HEK293 (cell line): Measurements from ENCODE around the gene PRKCD.
A peak's percentile ranks its signal among the peaks of the same experiment; 100 is the strongest.

Source experiments
- CTCF ChIA-PET: fragments of 350-600 bp; formaldehyde crosslinking; extraction: SDS; loops from one replicate; lab custom pipeline; 2021; ENCODE audit warnings: antibody characterized with exemption; lab: Yijun Ruan, JAX
- POLR2A ChIA-PET: fragments of 300-600 bp; formaldehyde crosslinking; extraction: SDS; loops from one replicate; lab custom pipeline; 2020; ENCODE audit warnings: antibody characterized with exemption, inconsistent platforms; lab: Yijun Ruan, JAX
- H3K27ac ChIP-seq: fragments of 200-500 bp; sonication (Bioruptor generic); 2 replicates; pipeline ENCODE4 v1.5.1; 2014; ENCODE audit warnings: low read depth, low read length, control low read depth, inconsistent platforms; ENCODE audit errors: extremely low read depth
- H3K36me3 ChIP-seq, 2 experiments: fragments of 200-500 bp in 1 of 2; sonication (Bioruptor generic) in 1 of 2; 1 replicate in 1 of 2; 2 replicates in 1 of 2; pipeline ENCODE4 v1.5.1; 2014 to 2017; ENCODE audit warnings: inconsistent platforms in 2 of 2, low read length in 2 of 2; ENCODE audit not compliant: control insufficient read depth in 2 of 2, insufficient read depth in 1 of 2
- H3K4me1 ChIP-seq: fragments of 200-500 bp; sonication (Bioruptor generic); 2 replicates; pipeline ENCODE4 v1.5.1; 2014; ENCODE audit warnings: mild to moderate bottlenecking, low read length, inconsistent platforms; ENCODE audit not compliant: control insufficient read depth, insufficient read depth
- H3K4me3 ChIP-seq: 2 replicates; pipeline ENCODE4 v1.5.1; 2011; ENCODE audit warnings: low read depth, mild to moderate bottlenecking, control low read depth, low read length, moderate library complexity
- H3K9me3 ChIP-seq: fragments of 200-500 bp; sonication (Bioruptor generic); 2 replicates; pipeline ENCODE4 v1.5.1; 2014; ENCODE audit warnings: low read depth, low read length, inconsistent platforms; ENCODE audit not compliant: control insufficient read depth, insufficient read depth
- CTCF ChIP-seq: fragments of 450-650 bp; formaldehyde crosslinking; IDR thresholded peaks from 2 replicates; pipeline ENCODE4 v1.5.1; 2016; ENCODE audit warnings: missing biosample characterization, missing genetic modification characterization
- OSR2 ChIP-seq: fragments of 450-650 bp; formaldehyde crosslinking; IDR thresholded peaks from 2 replicates; pipeline ENCODE4 v1.5.1; 2016; ENCODE audit warnings: missing biosample characterization, missing genetic modification characterization
- ZFHX2 ChIP-seq: fragments of 450-650 bp; formaldehyde crosslinking; conservative IDR thresholded peaks from 2 replicates; pipeline ENCODE4 v1.5.1; 2016; ENCODE audit warnings: missing biosample characterization, missing genetic modification characterization
- ZNF148 ChIP-seq: fragments of 450-650 bp; formaldehyde crosslinking; IDR thresholded peaks from 2 replicates; pipeline ENCODE4 v1.5.0; 2017; ENCODE audit warnings: missing biosample characterization, missing genetic modification characterization, borderline replicate concordance
- ZNF202 ChIP-seq: fragments of 450-650 bp; formaldehyde crosslinking; IDR thresholded peaks from 2 replicates; pipeline ENCODE4 v1.5.1; 2016; ENCODE audit warnings: missing biosample characterization, missing genetic modification characterization, borderline replicate concordance
- ZNF449 ChIP-seq: fragments of 450-650 bp; formaldehyde crosslinking; IDR thresholded peaks from 2 replicates; pipeline ENCODE4 v1.5.1; 2017; ENCODE audit warnings: missing biosample characterization, mild to moderate bottlenecking, missing genetic modification characterization, moderate library complexity
- ZNF510 ChIP-seq: fragments of 450-650 bp; formaldehyde crosslinking; IDR thresholded peaks from 2 replicates; pipeline ENCODE4 v1.5.1; 2018; ENCODE audit warnings: mild to moderate bottlenecking, missing genetic modification characterization, missing biosample characterization; ENCODE audit not compliant: insufficient replicate concordance
- ZNF654 ChIP-seq: fragments of 450-650 bp; formaldehyde crosslinking; IDR thresholded peaks from 2 replicates; pipeline ENCODE4 v1.5.1; 2016; ENCODE audit warnings: low read depth, missing biosample characterization, missing genetic modification characterization
- ZNF660 ChIP-seq: fragments of 450-650 bp; IDR thresholded peaks from 2 replicates; pipeline ENCODE4 v1.5.1; 2018; ENCODE audit warnings: missing biosample characterization, mild to moderate bottlenecking, missing genetic modification characterization
- TF ChIP-seq, protein P1 (sequence below): fragments of 450-650 bp; formaldehyde crosslinking; IDR thresholded peaks from 2 replicates; pipeline ENCODE4 v1.5.1; 2017; ENCODE audit warnings: missing biosample characterization, missing genetic modification characterization

Gene PRKCD

DNA sequence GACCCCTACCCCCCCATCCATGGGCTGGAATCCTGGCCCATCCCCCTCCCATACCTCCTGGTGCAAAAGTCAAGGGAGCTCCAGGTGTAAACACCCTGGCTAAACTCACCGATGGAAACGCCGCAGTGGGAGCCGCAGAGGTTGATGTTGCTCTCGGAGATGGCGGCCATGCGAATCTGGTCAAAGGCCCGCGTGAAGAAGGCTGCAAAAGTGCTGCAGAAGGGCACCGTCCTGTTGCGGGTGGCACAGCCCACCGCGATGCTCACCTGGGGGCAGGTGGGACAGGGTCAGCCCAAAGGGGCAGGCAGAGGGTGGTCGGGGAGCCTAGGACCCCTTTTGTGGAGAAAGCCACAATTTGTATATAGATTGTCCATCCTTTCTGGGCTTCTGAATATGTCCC is 68.2 kb downstream of the PRKCD start:
- H3K4me1 ChIP-seq, result no peaks in the 10 kb centered on the region
- ChIA-PET POLR2A (no interaction called here), CTCF (no interaction called here)
- H3K36me3 ChIP-seq, result peaks cover 0 to 100% of the 10 kb centered on the region in 2 experiments; a peak in 2 of 3 replicates
- no peaks in the 10 kb centered on the region for H3K9me3 ChIP-seq
- TF ChIP-seq ZNF510 (tag by site-specific recombination) (no peak), ZFHX2 (tag by site-specific recombination) (no peak), ZNF654 (tag by site-specific recombination) (no peak), ZNF660 (tag by site-specific recombination) (no peak), ZNF202 (tag by site-specific recombination) (no peak)
- TF ChIP-seq, protein P1, sequence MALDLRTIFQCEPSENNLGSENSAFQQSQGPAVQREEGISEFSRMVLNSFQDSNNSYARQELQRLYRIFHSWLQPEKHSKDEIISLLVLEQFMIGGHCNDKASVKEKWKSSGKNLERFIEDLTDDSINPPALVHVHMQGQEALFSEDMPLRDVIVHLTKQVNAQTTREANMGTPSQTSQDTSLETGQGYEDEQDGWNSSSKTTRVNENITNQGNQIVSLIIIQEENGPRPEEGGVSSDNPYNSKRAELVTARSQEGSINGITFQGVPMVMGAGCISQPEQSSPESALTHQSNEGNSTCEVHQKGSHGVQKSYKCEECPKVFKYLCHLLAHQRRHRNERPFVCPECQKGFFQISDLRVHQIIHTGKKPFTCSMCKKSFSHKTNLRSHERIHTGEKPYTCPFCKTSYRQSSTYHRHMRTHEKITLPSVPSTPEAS (tag by site-specific recombination), result no peak
- no peak overlapping the region for H3K27ac ChIP-seq
- H3K4me3 ChIP-seq, result no peak overlapping the region

DNA sequence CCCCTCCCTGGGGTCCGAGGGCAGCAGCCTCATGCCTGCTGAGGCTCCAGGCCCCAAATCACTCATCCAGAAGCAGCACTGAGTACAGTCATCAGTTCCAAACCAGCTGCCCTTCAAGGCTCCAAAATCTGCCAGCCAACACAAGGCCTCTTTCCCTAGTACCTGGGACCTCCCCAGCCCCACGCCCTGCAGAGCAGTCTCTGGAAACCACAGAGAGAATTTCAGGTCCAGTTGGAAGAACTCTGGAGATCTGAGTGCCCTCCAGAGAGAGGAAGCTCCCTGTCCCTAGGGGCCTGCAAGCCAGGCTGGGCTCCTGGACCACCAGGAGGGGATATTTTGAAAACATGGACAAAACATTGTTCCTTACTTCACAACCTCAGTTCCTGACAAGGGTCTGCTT is 68.6 kb downstream of the PRKCD start:
- H3K4me1 ChIP-seq, result no peaks in the 10 kb centered on the region
- no peaks in the 10 kb centered on the region for H3K9me3 ChIP-seq
- POLR2A ChIA-PET, result no interaction called here
- TF ChIP-seq OSR2 (tag by site-specific recombination) (no peak), ZNF449 (tag by site-specific recombination) (no peak), ZNF148 (tag by site-specific recombination) (no peak)
- CTCF ChIA-PET, result no interaction called here
- H3K36me3 ChIP-seq, result peaks cover 0 to 100% of the 10 kb centered on the region in 2 experiments; a peak in 2 of 3 replicates
- H3K27ac ChIP-seq, result no peak overlapping the region
- H3K4me3 ChIP-seq, result no peak overlapping the region

GRCh38 chr3:53230041-53230621 is 69.1 kb downstream of the PRKCD start:
- Histone ChIP-seq H3K36me3 (peaks cover 0 to 98% of the 10 kb centered on the region in 2 experiments; a peak in 2 of 3 replicates), H3K4me3 (no peak overlapping the region), H3K4me1 (no peaks in the 10 kb centered on the region), H3K9me3 (no peaks in the 10 kb centered on the region), H3K27ac (no peak overlapping the region)
- CTCF ChIA-PET, result interaction anchor here (1.7 kb wide), 1 partner anchor 10 kb away, joined by 3 read pairs; no protein-coding TSS in a partner anchor
- no peak for TF ChIP-seq ZNF148 (tag by site-specific recombination)
- 0 out of 2 replicates have a peak, but pooled peaks have one; percentile 30 for TF ChIP-seq CTCF (tag by site-specific recombination)
- POLR2A ChIA-PET, result no interaction called here
